Measurements from ENCODE around the gene AK3. TPM values are rescaled to one million over a fixed set of nuclear protein-coding genes. Genes with fewer than 3 reads are reported as not detected.

The AK3 gene
- total and polyA plus RNA-seq, 7 donors = 47.5 to 183 (median 111) TPM

- ATAC-seq (no peak), DNase-seq (no peak)
- Histone ChIP-seq H3K36me3 (ENCODE audit: insufficient read depth in 1 of 2, low read depth in 1 of 2) (peaks cover 3 to 96% of the 10 kb centered on the region in 2 donors), H3K27ac (no peak overlapping the region), H3K4me3 (no peak overlapping the region), H3K4me1 (no peaks in the 10 kb centered on the region), H3K9me3 (no peaks in the 10 kb centered on the region), H3K27me3 (ENCODE audit: insufficient read depth in 3 of 3, low read length in 2 of 3) (no peaks in the 10 kb centered on the region)
- no peak for TF ChIP-seq CTCF (IDR thresholded peaks at IDR 0.05)
- WGBS, 3 donors = 87 to 96% (median 94%) methylated on average over 3 of the region's 3 CpGs
- intact Hi-C loops (cut with DNase I) = no loop called here
Observed at GRCh38 chr9:4700091-4700490, 40.9 kb downstream of the AK3 start.

GRCh38 chr9:4691795-4692194, 49.2 kb downstream of the AK3 start:
- no peaks in the 10 kb centered on the region for H3K9me3 ChIP-seq
- no peak overlapping the region for H3K4me3 ChIP-seq
- DNase-seq (no peak), ATAC-seq (peak in 3 of 4 donors; percentile 36 to 69 (median 43))
- peak overlapping the region; percentile 6 for H3K27ac ChIP-seq
- no peak for TF ChIP-seq CTCF (IDR thresholded peaks at IDR 0.05)
- peaks cover 37% of the 10 kb centered on the region for H3K4me1 ChIP-seq
- intact Hi-C loops (cut with DNase I) = loop anchor here in 1 of 2 donors (5.0 kb wide), 1 partner anchor 36 kb away; no protein-coding TSS in a partner anchor
- WGBS, 3 donors = 83 to 92% (median 89%) methylated on average over 3 of the region's 3 CpGs
- H3K27me3 ChIP-seq (ENCODE audit: insufficient read depth in 3 of 3, low read length in 2 of 3) = no peaks in the 10 kb centered on the region
- peaks cover 3 to 62% of the 10 kb centered on the region in 2 donors for H3K36me3 ChIP-seq (ENCODE audit: insufficient read depth in 1 of 2, low read depth in 1 of 2)

- H3K27ac ChIP-seq = peak overlapping the region; percentile 3
- intact Hi-C loops (cut with DNase I) = loop anchor here in 1 of 2 donors (5.0 kb wide), 1 partner anchor 37 kb away; no protein-coding TSS in a partner anchor
Observed at GRCh38 chr9:4690144-4690543, 50.9 kb downstream of the AK3 start.

GRCh38 chr9:4689687-4690104, 51.3 kb downstream of the AK3 start:
- Histone ChIP-seq H3K4me1 (peaks cover 58% of the 10 kb centered on the region), H3K9me3 (no peaks in the 10 kb centered on the region), H3K4me3 (no peak overlapping the region), H3K27me3 (ENCODE audit: insufficient read depth in 3 of 3, low read length in 2 of 3) (no peaks in the 10 kb centered on the region), H3K36me3 (ENCODE audit: insufficient read depth in 1 of 2, low read depth in 1 of 2) (peaks cover 5 to 64% of the 10 kb centered on the region in 2 donors), H3K27ac (peak overlapping the region; percentile 3)
- ATAC-seq (peak in 1 of 4 donors; percentile 34), DNase-seq (no peak)
- TF ChIP-seq CTCF (IDR thresholded peaks at IDR 0.05) = no peak
- intact Hi-C loops (cut with DNase I) = loop anchor here in 1 of 2 donors (5.0 kb wide), 1 partner anchor 38 kb away; no protein-coding TSS in a partner anchor
- 82 to 100% (median 88%) methylated on average over 1 of the region's 1 CpG for WGBS, 3 donors

More at GRCh38 chr9:4690144-4690543, 50.9 kb downstream of the AK3 start:
- 89 to 91% (median 89%) methylated on average over 4 of the region's 4 CpGs for WGBS, 3 donors
- no peak for TF ChIP-seq CTCF (IDR thresholded peaks at IDR 0.05)
- Histone ChIP-seq H3K27me3 (ENCODE audit: insufficient read depth in 3 of 3, low read length in 2 of 3) (no peaks in the 10 kb centered on the region), H3K36me3 (ENCODE audit: insufficient read depth in 1 of 2, low read depth in 1 of 2) (peaks cover 5 to 63% of the 10 kb centered on the region in 2 donors), H3K9me3 (no peaks in the 10 kb centered on the region), H3K4me1 (peaks cover 53% of the 10 kb centered on the region), H3K4me3 (no peak overlapping the region)
- DNase-seq = no peak
- ATAC-seq = no peak

GRCh38 chr9:4689021-4689420, 52.0 kb downstream of the AK3 start:
- Histone ChIP-seq H3K27me3 (ENCODE audit: insufficient read depth in 3 of 3, low read length in 2 of 3) (no peaks in the 10 kb centered on the region), H3K9me3 (no peaks in the 10 kb centered on the region), H3K36me3 (ENCODE audit: insufficient read depth in 1 of 2, low read depth in 1 of 2) (peaks cover 3 to 58% of the 10 kb centered on the region in 2 donors), H3K4me1 (peaks cover 62% of the 10 kb centered on the region), H3K27ac (peak overlapping the region; percentile 55), H3K4me3 (no peak overlapping the region)
- DNase-seq (no peak), ATAC-seq (no peak)
- WGBS, 3 donors = 10 to 75% (median 59%) methylated on average over 2 of the region's 2 CpGs
- TF ChIP-seq CTCF (IDR thresholded peaks at IDR 0.05) = no peak
- intact Hi-C loops (cut with DNase I) = no loop called here

Measured in psoas muscle (tissue), 8 donors.